ENCODE measurements around the gene CD2AP. TPM values are rescaled to one million over a fixed set of nuclear protein-coding genes. Genes with fewer than 3 reads are reported as not detected.

The CD2AP gene
- total RNA-seq, 1 experiment from 2014 or later: 43.8 TPM

- TF ChIP-seq YY1 (IDR thresholded peaks at IDR 0.05; ENCODE audit: extremely low read depth, insufficient replicate concordance, low read depth, low read length) (no peak), REST (IDR thresholded peaks at IDR 0.05; ENCODE audit: low read depth) (no peak), SRF (IDR thresholded peaks at IDR 0.05; ENCODE audit: low read depth) (no peak), POLR2AphosphoS5 (IDR thresholded peaks at IDR 0.05; ENCODE audit: low read depth, low read length) (no peak), RAD21 (IDR thresholded peaks at IDR 0.05; ENCODE audit: low read depth) (no peak), ELF1 (IDR thresholded peaks at IDR 0.05; ENCODE audit: borderline replicate concordance, low read depth) (no peak), EZH2 (IDR thresholded peaks at IDR 0.05) (no peak)
Observed at GRCh38 chr6:47665112-47665511, 187.5 kb downstream of the CD2AP start (continued).

GRCh38 chr6:47669684-47670513, 192.3 kb downstream of the CD2AP start:
- intact Hi-C loops (cut with micrococcal nuclease): no loop called here
- Histone ChIP-seq H3K4me1 (ENCODE audit: control insufficient read depth in 1 of 2, insufficient read depth in 2 of 2, low read length in 2 of 2) (peaks cover 3 to 4% of the 10 kb centered on the region in 2 experiments; a peak in 3 of 4 replicates), H3K27me3 (ENCODE audit: insufficient read depth, low read length) (no peaks in the 10 kb centered on the region), H3K9me3 (ENCODE audit: control insufficient read depth in 1 of 2, insufficient read depth in 1 of 2, low read depth in 1 of 2, low read length in 2 of 2) (no peaks in the 10 kb centered on the region), H3K9ac (ENCODE audit: low read length) (no peak overlapping the region), H2AFZ (ENCODE audit: low read depth, low read length, poor library complexity, severe bottlenecking) (no peak overlapping the region), H3K9me2 (ENCODE audit: insufficient read depth) (peaks cover 4% of the 10 kb centered on the region; the same call in 1 of the 2 replicates), H3K36me3 (ENCODE audit: control insufficient read depth in 1 of 2, insufficient read depth in 2 of 2, low read length in 2 of 2) (no peaks in the 10 kb centered on the region), H3K4me3 (replicated peaks in 1 of 2; ENCODE audit: low read depth in 1 of 2, low read length in 2 of 2) (no peak overlapping the region), H3K4me2 (ENCODE audit: low read length) (no peak overlapping the region), H3K79me2 (ENCODE audit: insufficient read depth, low read length) (no peaks in the 10 kb centered on the region), H4K20me1 (ENCODE audit: insufficient read depth) (no peaks in the 10 kb centered on the region), H3K27ac (ENCODE audit: low read depth, low read length) (no peak overlapping the region)
- ATAC-seq (no peak), DNase-seq (ENCODE audit: low read depth, low spot score) (no peak)
- CTCF ChIA-PET: no interaction called here
- POLR2A ChIA-PET: no interaction called here
- RAD21 ChIA-PET (ENCODE audit: low non-redundant PET in 1 of 2, low total read pairs in 2 of 2, uncharacterized antibody in 2 of 2, unreplicated experiment in 2 of 2): no interaction called here
- BruUV-seq (replicated peaks): no TSS peak
- no peak for TF ChIP-seq EZH2phosphoT487 (IDR thresholded peaks at IDR 0.05; ENCODE audit: borderline replicate concordance)
- no peak for TF ChIP-seq ZBTB33 (IDR thresholded peaks at IDR 0.05; ENCODE audit: extremely low read depth, insufficient replicate concordance, low read length)
